ENCODE measurements around the gene DUS2.

- no peak for TF ChIP-seq CTCF (IDR thresholded peaks at IDR 0.05)
- TF ChIP-seq EP300 (IDR thresholded peaks at IDR 0.05), result no peak
- no peak for TF ChIP-seq POLR2A (IDR thresholded peaks at IDR 0.05)
These were observed 33.6 kb upstream of the DUS2 start for GRCh38 chr16:67989322-67990017.

All from ovary (tissue), 3 donors.